Omental fat pad (tissue), 4 donors: ENCODE results near the gene TRIM46. TPM values are rescaled to one million over a fixed set of nuclear protein-coding genes. Genes with fewer than 3 reads are reported as not detected.
A peak's percentile ranks its signal among the peaks of the same experiment; 100 is the strongest.

Experiments
- ATAC-seq: fragments of 150-250 bp; one replicate; pipeline ENCODE4 v1.9.1; 2016; ENCODE audit warnings: mild to moderate bottlenecking, moderate library complexity; ENCODE audit not compliant: low FRiP score
- DNase-seq: peaks from one replicate; pipeline ENCODE4 v3.0.0-alpha.2; 2019; ENCODE audit warnings: low spot score
- total RNA-seq, 4 donors: library from RNA; depleted of rRNA; stranded (reverse); fragments of >200 nt; gene quantifications; one replicate each; pipeline ENCODE4 v1.1.0, GENCODE V29; 2016
- TF ChIP-seq, protein P1 (sequence below), 3 donors: fragments of 450-650 bp; IDR thresholded peaks; one replicate each; pipeline ENCODE4 v1.5.1; 2016 to 2017; ENCODE audit warnings: antibody characterized with exemption in 3 of 3, mild to moderate bottlenecking in 3 of 3, moderate library complexity in 2 of 3

Gene TRIM46
- total RNA-seq, 4 donors from 2014 or later, result 0.36 to 1.4 (median 1.1) TPM

DNA sequence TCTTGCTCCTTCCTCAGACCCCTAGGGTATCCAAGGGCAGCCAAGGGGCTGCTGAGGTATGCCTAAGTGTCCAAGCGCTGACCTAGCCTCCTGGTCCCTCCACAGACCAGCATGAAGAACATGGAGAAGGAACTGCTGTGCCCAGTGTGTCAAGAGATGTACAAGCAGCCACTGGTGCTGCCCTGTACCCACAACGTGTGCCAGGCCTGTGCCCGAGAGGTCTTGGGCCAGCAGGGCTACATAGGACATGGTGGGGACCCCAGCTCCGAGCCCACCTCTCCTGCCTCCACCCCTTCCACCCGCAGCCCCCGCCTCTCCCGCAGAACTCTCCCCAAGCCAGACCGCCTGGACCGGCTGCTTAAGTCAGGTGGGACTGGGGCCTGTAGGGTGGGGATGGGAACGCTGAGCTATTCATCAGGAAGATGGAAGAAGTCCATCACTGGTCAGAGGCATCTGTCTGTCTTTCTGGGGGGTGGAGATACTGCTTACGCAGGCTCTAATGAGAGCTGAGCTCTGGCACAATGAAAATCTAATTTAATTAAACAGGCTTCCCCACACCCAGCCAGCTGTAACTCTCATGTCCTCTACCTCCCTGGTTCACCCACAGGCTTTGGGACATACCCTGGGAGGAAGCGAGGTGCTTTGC is 1.8 kb downstream of the TRIM46 start:
- TF ChIP-seq, protein P1, sequence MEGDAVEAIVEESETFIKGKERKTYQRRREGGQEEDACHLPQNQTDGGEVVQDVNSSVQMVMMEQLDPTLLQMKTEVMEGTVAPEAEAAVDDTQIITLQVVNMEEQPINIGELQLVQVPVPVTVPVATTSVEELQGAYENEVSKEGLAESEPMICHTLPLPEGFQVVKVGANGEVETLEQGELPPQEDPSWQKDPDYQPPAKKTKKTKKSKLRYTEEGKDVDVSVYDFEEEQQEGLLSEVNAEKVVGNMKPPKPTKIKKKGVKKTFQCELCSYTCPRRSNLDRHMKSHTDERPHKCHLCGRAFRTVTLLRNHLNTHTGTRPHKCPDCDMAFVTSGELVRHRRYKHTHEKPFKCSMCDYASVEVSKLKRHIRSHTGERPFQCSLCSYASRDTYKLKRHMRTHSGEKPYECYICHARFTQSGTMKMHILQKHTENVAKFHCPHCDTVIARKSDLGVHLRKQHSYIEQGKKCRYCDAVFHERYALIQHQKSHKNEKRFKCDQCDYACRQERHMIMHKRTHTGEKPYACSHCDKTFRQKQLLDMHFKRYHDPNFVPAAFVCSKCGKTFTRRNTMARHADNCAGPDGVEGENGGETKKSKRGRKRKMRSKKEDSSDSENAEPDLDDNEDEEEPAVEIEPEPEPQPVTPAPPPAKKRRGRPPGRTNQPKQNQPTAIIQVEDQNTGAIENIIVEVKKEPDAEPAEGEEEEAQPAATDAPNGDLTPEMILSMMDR (IDR thresholded peaks at IDR 0.05), result no peak
- no peak for ATAC-seq
- no peak for DNase-seq

DNA sequence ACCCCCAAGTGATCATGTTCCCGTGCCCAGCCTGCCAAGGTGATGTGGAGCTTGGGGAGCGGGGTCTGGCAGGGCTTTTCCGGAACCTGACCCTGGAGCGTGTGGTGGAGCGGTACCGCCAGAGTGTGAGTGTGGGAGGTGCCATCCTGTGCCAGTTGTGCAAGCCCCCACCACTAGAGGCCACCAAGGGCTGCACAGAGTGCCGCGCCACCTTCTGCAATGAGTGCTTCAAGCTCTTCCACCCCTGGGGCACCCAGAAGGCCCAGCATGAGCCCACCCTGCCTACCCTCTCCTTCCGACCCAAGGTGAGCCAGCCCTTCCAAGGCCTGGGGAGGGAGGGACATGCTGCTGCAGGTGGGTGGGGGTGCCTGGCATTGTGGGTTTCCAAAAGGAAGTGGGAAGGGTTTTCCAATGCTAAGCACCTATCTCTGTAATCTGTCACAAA is 2.3 kb downstream of the TRIM46 start:
- no peak for DNase-seq
- ATAC-seq, result no peak
- TF ChIP-seq, protein P1 (IDR thresholded peaks at IDR 0.05), result no peak

DNA sequence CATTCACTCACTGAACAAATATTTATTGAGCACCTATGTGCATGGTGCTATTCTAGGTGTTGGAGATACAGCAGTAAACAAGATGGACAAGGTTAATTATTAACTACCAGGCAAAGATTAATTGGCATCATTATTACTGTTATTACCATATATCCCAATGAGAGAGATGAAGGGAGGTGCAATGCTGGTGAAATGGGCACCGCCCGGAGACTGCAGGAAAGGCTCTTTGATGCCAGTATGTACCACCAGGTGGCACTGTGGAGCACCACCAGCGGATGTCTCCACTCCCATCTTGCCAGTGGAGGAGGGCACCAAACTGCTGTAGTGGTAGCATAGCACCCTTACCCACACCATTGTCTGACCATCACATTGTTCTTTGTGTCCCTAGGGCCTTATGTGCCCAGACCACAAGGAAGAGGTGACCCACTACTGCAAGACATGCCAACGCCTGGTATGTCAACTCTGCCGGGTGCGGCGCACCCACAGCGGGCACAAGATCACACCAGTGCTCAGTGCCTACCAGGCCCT is 3.0 kb downstream of the TRIM46 start:
- DNase-seq, result peak; percentile 97
- ATAC-seq, result peak; percentile 52
- TF ChIP-seq, protein P1 (IDR thresholded peaks at IDR 0.05), result peak in 1 of 3 donors; percentile 80

DNA sequence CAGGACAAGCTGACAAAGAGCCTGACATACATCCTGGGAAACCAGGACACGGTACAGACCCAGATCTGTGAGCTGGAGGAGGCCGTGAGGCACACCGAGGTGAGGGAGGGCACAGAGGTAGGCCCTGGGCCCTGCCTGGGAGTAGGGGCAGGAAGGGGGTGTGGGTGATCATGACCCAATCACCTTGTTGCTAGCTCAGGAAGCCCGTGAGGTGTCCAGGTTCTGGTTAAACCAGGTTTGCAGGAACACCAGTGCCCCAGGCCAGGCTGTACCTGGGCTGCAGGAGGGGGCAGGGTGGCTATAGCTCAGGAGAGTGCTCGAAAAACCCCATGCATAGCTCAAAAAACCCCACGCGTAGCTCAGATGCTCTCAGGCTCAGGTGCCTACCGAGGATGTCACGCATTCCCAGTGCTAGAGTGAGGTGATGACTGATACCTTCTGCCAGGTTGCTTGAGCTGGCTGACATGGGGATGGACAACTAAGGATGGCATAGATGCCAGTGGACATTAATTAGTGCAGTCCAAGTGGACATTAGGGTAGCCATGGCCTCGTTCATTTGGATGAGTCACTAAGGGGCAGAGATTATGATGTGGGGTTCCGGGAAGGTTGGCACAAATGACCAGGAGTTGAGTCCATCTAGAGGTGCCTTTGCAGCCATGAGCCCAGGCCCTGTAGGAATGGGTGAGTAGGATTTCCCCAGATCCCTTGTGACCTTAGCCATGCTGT is 3.7 kb downstream of the TRIM46 start:
- no peak for ATAC-seq
- TF ChIP-seq, protein P1 (IDR thresholded peaks at IDR 0.05), result no peak
- DNase-seq, result no peak

DNA sequence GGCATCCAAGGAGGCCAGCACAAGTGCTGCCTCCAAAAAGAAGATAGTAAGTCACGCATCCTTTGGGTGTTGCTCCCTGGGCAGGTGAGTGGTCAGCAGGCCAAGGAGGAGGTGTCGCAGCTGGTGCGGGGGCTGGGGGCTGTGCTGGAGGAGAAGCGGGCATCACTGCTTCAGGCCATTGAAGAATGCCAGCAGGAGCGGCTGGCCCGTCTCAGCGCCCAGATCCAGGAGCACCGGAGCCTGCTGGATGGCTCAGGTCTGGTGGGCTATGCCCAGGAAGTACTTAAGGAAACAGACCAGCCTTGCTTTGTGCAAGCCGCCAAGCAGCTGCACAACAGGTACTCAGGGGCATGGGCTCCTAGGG is 4.3 kb downstream of the TRIM46 start:
- ATAC-seq, result no peak
- TF ChIP-seq, protein P1 (IDR thresholded peaks at IDR 0.05), result no peak
- no peak for DNase-seq

DNA sequence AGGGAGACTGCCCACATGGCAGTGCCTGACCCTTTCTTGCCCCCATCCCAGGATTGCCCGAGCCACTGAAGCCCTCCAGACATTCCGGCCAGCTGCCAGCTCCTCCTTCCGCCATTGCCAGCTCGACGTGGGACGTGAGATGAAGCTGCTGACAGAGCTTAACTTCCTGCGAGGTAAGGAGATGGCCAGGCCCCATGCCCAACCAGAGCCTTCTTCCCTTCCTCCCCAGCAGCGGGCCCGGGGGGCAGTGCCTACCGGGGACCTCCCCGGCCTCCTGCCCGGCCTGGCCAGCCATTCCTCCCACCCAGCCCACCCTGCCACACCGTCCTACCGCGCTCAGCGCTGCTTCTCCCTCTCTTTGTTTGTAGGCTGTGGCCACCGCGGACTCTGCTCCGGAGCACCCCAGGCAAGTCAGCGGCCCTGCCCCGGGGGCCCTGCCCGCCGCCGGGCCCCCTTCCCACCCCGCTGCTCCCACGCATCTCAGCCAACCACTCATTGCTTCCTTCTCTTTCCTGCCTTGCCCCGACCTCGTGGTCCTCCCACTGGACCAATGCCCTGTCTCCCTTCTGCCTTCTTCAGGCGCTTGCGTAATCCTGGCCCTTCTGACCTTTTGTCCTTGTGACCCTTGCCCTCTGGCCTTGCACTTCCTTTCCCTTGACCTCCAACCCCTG is 4.9 kb downstream of the TRIM46 start:
- TF ChIP-seq, protein P1 (IDR thresholded peaks at IDR 0.05), result no peak
- no peak for ATAC-seq
- peak; percentile 18 for DNase-seq
